ENCODE results near the gene DCC.

DNA sequence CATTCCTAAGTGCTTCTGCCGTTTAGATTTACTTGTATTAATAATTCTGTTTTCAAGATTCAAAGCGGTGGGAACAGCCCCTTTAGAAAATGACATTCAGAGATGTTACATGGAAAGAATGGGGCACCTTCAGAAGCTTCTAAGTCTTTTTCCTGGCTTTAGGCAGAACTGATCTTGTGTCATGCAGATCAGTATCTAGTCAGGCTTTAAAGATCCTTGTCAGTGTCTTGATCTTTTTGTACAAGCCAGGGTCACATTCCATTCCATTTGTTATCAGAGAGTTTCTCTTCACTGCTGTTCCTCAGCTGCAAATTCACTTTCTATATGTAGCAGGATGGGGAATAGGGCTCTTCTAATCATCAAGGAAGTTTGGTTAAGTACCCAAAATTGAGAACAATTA lies 275.3 kb downstream of the DCC start:
- TF ChIP-seq CTCF (IDR thresholded peaks at IDR 0.05) (no peak), POLR2A (IDR thresholded peaks at IDR 0.05) (no peak)
